ENCODE data around the gene AP2A2.
"Not testable (repeated sequence)": the region's sequence is repeated elsewhere in the genome, so short reads cannot be mapped to it uniquely, and the experiment has no call there.

The AP2A2 gene

GRCh38 chr11:957212-957920, 31.7 kb downstream of the AP2A2 start:
- no peak for DNase-seq
- in situ Hi-C loops (cut with HindIII; ENCODE audit: low pct_ligation_motif_present, low sequenced_read_pairs): no loop called here
- H3K36me3 ChIP-seq (replicated peaks): peaks cover 8% of the 10 kb centered on the region
- H3K4me3 ChIP-seq (ENCODE audit: low read depth, low read length): no peak overlapping the region
- no peak overlapping the region for H3K27ac ChIP-seq
- no peaks in the 10 kb centered on the region for H3K27me3 ChIP-seq (replicated peaks)
- TF ChIP-seq, protein P1, sequence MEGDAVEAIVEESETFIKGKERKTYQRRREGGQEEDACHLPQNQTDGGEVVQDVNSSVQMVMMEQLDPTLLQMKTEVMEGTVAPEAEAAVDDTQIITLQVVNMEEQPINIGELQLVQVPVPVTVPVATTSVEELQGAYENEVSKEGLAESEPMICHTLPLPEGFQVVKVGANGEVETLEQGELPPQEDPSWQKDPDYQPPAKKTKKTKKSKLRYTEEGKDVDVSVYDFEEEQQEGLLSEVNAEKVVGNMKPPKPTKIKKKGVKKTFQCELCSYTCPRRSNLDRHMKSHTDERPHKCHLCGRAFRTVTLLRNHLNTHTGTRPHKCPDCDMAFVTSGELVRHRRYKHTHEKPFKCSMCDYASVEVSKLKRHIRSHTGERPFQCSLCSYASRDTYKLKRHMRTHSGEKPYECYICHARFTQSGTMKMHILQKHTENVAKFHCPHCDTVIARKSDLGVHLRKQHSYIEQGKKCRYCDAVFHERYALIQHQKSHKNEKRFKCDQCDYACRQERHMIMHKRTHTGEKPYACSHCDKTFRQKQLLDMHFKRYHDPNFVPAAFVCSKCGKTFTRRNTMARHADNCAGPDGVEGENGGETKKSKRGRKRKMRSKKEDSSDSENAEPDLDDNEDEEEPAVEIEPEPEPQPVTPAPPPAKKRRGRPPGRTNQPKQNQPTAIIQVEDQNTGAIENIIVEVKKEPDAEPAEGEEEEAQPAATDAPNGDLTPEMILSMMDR (IDR thresholded peaks at IDR 0.05; ENCODE audit: low read depth, low read length, missing control alignments): no peak

GRCh38 chr11:958101-958500, 32.4 kb downstream of the AP2A2 start:
- TF ChIP-seq, protein P1 (IDR thresholded peaks at IDR 0.05; ENCODE audit: low read depth, low read length, missing control alignments): no peak
- no peaks in the 10 kb centered on the region for H3K27me3 ChIP-seq (replicated peaks)
- DNase-seq: no peak
- in situ Hi-C loops (cut with HindIII; ENCODE audit: low pct_ligation_motif_present, low sequenced_read_pairs): no loop called here
- H3K27ac ChIP-seq: no peak overlapping the region
- no peak overlapping the region for H3K4me3 ChIP-seq (ENCODE audit: low read depth, low read length)
- peaks cover 8% of the 10 kb centered on the region for H3K36me3 ChIP-seq (replicated peaks)

GRCh38 chr11:959027-959426, 33.4 kb downstream of the AP2A2 start:
- no peak overlapping the region for H3K4me3 ChIP-seq (ENCODE audit: low read depth, low read length)
- H3K36me3 ChIP-seq (replicated peaks): peaks cover 13% of the 10 kb centered on the region
- H3K27ac ChIP-seq: no peak overlapping the region
- no peak for DNase-seq
- TF ChIP-seq, protein P1 (IDR thresholded peaks at IDR 0.05; ENCODE audit: low read depth, low read length, missing control alignments): no peak
- no peaks in the 10 kb centered on the region for H3K27me3 ChIP-seq (replicated peaks)
- in situ Hi-C loops (cut with HindIII; ENCODE audit: low pct_ligation_motif_present, low sequenced_read_pairs): no loop called here

DNA sequence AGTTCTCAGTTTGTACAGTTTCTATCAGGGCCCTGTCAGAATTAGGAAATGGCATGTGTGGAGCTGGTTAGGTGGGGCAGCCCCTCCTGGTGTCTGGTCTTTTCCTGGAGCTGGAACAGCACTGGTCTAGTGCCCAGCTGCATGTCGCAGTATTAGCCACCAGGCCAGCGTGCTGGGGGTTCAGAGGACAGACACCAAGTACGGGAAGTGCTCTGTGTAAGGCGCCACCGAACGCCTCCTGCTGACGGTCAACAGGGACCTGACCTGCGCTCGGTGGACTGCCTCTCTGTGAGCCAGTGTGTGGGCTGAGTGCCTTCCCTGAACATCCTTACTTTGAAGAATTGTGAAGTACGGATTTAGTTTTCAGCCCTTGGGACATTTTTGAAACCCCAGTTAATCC, 33.9 kb downstream of the AP2A2 start:
- TF ChIP-seq, protein P1 (IDR thresholded peaks at IDR 0.05; ENCODE audit: low read depth, low read length, missing control alignments): no peak
- DNase-seq: no peak
- in situ Hi-C loops (cut with HindIII; ENCODE audit: low pct_ligation_motif_present, low sequenced_read_pairs): no loop called here
- Histone ChIP-seq H3K4me3 (ENCODE audit: low read depth, low read length) (no peak overlapping the region), H3K27me3 (replicated peaks) (no peaks in the 10 kb centered on the region), H3K27ac (no peak overlapping the region), H3K36me3 (replicated peaks) (peaks cover 13% of the 10 kb centered on the region)

- H3K27me3 ChIP-seq (replicated peaks); DNase-seq; H3K27ac ChIP-seq; H3K4me3 ChIP-seq (ENCODE audit: low read depth, low read length); in situ Hi-C loops (cut with HindIII; ENCODE audit: low pct_ligation_motif_present, low sequenced_read_pairs): not testable (repeated sequence)
- H3K36me3 ChIP-seq (replicated peaks): peaks cover 13% of the 10 kb centered on the region
These were observed 35.7 kb downstream of the AP2A2 start for GRCh38 chr11:961310-961920.

- TF ChIP-seq, protein P1 (IDR thresholded peaks at IDR 0.05; ENCODE audit: low read depth, low read length, missing control alignments): no peak
- H3K36me3 ChIP-seq (replicated peaks): peaks cover 13% of the 10 kb centered on the region
- no peak overlapping the region for H3K27ac ChIP-seq
- DNase-seq: no peak
- H3K4me3 ChIP-seq (ENCODE audit: low read depth, low read length): no peak overlapping the region
- in situ Hi-C loops (cut with HindIII; ENCODE audit: low pct_ligation_motif_present, low sequenced_read_pairs): no loop called here
- no peaks in the 10 kb centered on the region for H3K27me3 ChIP-seq (replicated peaks)
These were observed 36.3 kb downstream of the AP2A2 start for GRCh38 chr11:961921-962320.
